NCI-H1436 treated with DMSO at 0.1 percent for 48 hours (cell line): ENCODE measurements around the gene MAEA.
"Not testable (repeated sequence)": the region's sequence is repeated elsewhere in the genome, so short reads cannot be mapped to it uniquely, and the experiment has no call there.

Experiments
- DNase-seq: peaks from one replicate; lab custom pipeline; 2025; lab: John Stamatoyannopoulos, UW

MAEA gene

DNA sequence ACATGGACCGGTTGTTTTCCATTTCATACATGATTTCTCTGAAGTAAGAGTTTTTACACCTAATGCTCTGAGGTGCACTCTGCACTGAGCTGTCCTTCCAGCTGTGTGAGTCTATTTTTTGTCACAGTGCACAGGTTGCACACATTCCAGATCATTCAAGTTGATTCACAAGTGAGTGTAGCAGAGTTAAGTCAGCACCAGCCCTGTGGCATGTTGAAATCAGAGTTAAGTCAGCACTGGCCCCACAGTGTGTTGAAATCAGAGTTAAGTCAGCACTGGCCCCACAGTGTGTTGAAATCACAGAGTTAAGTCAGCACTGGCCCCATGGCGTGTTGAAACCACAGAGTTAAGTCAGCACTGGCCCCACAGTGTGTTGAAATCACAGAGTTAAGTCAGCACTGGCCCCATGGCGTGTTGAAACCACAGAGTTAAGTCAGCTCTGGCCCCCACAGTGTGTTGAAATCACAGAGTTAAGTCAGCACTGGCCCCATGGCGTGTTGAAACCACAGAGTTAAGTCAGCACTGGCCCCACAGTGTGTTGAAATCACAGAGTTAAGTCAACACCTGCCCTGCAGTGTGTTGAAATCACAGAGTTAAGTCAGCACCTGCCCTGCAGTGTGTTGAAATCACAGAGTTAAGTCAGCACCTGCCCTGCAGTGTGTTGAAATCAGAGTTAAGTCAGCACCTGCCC, 45.6 kb downstream of the MAEA start:
- DNase-seq, result not testable (repeated sequence)

GRCh38 chr4:1336088-1336491, 46.4 kb downstream of the MAEA start:
- no peak for DNase-seq

GRCh38 chr4:1337376-1337831, 47.7 kb downstream of the MAEA start:
- no peak for DNase-seq

DNA sequence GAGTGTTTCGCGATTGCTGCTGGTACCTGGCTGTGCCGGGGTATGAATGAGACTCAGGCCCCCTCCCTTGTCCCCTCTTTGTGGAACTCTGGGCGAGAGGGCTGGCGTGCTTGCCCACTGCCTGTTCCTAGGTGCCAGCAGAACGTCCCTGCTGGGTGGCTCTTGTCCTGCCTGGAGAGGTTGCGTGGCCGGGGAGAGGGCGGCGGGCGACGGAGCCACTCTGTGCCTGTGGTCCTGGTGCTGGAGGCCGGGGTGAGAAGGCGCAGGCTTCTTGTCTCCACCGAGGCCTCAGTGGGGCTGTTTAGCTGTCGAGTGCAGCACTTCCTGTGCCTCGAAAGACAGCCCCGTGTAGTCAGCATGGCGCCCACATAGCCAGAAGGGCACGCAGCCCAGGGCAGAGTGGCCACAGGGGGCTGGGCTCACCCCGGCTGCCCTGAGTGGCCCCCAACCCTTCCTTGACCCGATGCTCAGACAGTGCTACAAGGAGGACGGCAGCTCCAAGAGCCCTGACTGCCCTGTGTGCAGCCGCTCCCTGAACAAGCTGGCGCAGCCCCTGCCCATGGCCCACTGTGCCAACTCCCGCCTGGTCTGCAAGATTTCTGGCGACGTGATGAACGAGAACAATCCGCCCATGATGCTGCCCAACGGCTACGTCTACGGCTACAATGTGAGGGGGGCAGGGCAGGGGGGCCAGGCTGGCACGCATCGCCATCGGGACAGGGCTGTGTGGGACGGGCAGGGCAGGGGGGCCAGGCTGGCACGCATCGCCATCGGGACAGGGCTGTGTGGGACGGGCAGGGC, 48.5 kb downstream of the MAEA start:
- DNase-seq, result no peak

GRCh38 chr4:1338752-1339414, 49.2 kb downstream of the MAEA start:
- DNase-seq, result no peak

GRCh38 chr4:1339489-1339888, 49.8 kb downstream of the MAEA start:
- DNase-seq, result no peak

GRCh38 chr4:1340181-1340747, 50.6 kb downstream of the MAEA start:
- no peak for DNase-seq

DNA sequence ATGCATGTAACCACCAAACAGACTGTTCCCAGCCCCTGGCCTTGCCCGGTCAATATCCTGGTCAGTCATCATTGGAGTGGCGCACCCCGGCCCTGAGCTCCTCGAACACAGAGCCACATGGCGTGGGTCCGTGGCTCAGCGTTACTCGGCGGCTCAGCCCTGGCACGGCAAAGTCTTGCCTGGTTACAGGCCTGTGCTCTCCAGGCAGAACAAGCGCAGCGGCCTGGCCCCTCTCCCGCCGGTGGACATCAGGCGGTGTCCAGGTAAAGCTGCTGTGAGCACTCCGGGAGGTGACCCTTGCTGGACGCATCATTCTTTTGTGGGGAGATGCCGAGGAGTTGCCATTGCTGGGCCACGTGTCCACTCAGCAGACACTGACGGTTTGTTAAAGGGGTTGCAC, 51.2 kb downstream of the MAEA start:
- no peak for DNase-seq

GRCh38 chr4:1342003-1342402, 52.3 kb downstream of the MAEA start:
- DNase-seq, result no peak

DNA sequence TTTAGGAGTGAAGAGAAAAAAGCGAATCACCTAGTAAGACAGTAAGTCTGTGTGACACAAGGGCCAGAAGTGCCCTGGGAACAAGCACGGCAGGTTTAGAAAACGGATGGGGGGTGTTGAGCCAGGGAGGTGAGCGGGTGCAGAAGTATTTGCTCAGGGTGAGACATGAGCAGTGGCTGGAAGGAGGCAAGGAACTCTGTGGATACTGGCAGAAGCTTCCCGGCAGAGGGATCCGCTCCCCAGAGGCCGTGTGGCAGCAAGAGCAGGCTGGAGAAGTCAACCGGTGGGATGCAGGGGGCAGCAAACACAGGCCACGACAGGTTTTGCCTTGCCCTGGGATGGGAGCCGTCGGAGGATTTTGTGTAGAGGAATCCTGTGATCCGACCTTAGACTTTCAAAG, 55.0 kb downstream of the MAEA start:
- no peak for DNase-seq

DNA sequence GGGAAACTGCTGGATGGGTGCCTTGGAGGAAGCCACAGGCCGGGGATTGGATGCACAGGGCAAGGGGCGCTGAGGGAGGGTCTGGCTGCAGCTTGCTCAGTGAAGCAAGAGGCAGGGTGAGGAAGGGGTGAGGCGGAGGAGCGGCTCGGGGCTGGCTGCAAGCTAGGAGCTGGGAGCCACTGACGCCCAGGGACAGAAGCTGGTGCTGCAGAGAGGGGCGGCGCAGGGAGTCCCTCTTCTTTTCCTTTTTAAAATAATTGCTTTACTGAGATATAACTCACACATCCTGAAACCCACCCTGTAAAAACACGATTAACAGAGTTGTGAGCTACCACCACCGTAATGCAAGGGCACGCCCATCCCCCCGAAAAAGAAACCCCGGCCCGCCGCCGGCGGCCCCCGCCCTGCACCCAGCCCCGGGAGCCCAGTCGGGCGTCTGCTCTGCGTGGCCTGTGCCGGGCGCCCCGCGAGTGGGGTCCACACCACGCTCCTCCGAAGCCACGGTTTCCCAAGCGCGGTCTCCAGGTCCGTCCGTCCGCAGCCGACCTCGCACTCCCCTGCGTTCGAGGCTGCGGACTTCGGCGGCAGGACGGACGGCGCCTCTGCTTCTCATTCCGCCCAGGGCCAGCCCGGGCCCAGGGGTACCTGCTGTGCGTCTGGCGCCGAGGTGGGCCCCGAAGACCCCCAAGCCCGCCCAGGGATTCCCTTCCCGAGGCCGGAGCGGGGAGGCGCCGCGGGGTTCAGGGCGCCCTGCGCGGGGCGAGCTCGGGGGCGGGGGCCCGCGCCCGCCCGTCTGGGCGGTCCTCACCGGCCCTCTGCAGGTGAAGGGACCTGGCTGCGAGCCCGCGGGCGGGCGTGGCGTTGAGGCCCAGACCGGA, 56.5 kb downstream of the MAEA start:
- DNase-seq, result no peak

DNA sequence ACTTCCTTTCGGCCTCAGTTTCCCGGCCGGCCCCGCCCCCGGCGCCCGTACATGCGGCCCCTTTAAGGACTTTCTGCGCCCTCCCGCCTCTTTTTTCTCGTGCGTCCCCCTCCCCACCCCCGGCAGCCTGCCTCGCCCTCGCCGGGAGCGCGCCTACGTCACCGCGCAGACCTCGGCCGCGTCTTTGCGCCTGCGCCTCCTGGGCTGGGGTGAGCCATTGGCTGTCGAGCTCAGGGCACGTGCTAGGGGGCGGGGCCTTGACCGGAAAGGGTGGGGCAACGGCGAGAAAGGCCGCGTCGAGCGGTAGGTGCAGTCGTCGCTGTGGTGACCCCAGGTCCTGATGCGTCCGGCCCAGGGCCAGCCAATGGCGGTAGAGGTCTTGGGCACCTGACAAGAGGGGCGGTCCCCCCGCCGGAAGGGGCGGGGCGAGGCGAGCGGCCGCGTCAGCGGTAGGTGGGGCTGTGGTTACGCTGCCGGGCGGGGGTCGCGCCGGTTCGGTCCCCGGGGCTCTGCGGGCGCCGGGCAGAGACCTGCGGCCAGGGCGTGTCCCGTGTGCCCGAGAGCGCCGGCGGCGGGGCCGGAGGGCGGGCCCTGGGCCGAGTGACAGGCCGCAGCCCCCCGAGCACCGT, 57.2 kb downstream of the MAEA start, which contains the start of gene UVSSA:
Gene UVSSA (plus strand): TSS at position 428 of the 629 bp plus-strand sequence. CDS start 884 bp downstream, outside the sequence.
- peak; percentile 97 for DNase-seq

DNA sequence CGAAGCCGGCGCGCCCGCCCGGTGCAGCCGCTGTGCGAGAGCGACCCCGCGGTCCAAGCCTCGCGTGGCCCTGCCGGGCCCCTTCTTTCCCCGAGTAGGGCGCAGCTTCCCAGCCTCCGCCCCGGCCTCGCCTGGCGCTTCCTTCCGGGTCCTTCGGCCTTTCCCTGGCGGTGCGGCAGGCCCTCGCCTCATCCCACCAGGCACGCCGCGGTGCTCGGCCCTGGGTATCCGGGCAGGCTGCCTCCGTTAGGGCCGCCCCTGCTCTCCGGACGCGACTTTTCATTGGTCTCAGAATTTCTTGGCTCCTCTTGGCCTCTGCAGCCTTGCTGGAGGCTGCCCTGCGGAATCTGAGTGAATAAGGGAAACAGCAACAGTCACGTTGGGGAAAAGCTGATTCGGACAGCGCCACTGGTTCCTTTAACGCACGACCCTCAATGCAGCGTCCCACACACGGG, 57.7 kb downstream of the MAEA start:
- DNase-seq, result no peak

GRCh38 chr4:1348014-1348513, 58.4 kb downstream of the MAEA start:
- DNase-seq, result no peak

DNA sequence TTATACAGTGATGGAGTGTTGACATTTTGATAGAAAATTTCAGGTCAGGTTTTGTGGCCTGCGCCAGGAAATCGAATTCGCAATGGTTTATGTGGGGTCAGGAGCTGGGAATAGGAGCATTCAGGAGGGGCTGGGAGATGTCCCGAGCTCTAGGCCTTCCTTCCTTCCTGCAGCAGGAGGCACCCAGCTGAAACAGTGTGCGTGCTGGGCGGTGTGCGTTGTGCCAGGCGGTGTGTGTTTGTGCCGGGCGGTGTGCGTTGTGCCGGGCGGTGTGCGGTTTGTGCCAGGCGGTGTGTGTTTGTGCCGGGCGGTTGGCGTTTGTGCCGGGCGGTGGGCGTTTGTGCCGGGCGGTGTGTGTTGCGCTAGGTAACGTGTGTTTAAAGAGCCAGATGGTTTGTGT, 59.1 kb downstream of the MAEA start:
- no peak for DNase-seq

GRCh38 chr4:1349359-1350168, 59.9 kb downstream of the MAEA start:
- DNase-seq, result no peak

DNA sequence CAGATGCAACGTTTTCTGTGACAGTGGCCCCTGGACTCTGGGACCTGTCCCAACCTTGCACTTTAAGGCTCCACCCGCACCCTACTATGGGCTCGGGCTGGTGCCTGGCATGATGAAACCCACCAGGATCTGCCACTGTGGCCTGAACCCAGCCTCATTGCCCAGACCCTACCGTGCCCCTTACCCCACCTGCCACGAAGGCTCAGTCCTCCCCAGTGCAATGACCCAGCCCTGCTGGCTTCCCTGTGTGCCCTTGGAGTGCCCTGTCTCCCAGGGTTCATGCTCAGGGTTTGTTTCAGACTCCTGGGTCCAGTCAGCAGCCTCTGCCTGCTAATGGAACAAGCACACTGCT, 60.5 kb downstream of the MAEA start:
- no peak for DNase-seq

GRCh38 chr4:1351854-1352566, 62.3 kb downstream of the MAEA start:
- no peak for DNase-seq

DNA sequence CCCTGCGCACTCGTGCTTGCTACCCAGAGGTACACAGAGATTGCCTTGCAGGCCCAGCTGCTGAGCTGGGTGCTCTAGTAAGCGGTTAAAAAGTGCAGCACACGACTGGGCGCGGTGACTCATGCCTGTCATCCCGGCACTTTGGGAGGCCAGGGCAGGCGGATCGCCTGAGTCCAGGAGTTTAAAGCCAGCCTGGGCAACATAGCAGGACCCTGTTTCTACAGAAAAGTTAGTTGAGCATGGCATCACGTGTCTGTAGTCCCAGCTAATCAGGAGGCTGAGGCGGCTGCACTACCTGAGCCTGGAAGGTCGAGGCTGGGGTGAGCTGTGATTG, 62.8 kb downstream of the MAEA start:
- no peak for DNase-seq
